Caco-2 (cell line): ENCODE measurements around the gene NDFIP1. TPM values are rescaled to one million over a fixed set of nuclear protein-coding genes. Genes with fewer than 3 reads are reported as not detected.

ENCODE experiments used
- BruUV-seq: library from RNA; stranded (reverse); fragments of 400-500 nt; replicated peaks from 2 replicates; lab custom pipeline; 2021; lab: Mats Ljungman, UMichigan
- CTCF ChIA-PET: fragments of 300-600 bp; sonication (Branson Sonifier 250); formaldehyde crosslinking; loops from one replicate; lab custom pipeline; 2022; ENCODE audit warnings: antibody characterized with exemption; lab: Charles Lee
- POLR2A ChIA-PET: fragments of 300-600 bp; sonication (Branson Sonifier 250); formaldehyde crosslinking; loops from one replicate; lab custom pipeline; 2022; ENCODE audit warnings: antibody characterized with exemption; lab: Charles Lee
- DNase-seq, 2 experiments: peaks; one replicate each; pipeline versions ENCODE4 v3.0.0 to v3.0.0-alpha.2; 2020 to 2022
- H3K27me3 ChIP-seq: replicated peaks from 2 replicates; pipeline ENCODE4 v1.6.0; 2011; ENCODE audit warnings: low read length; ENCODE audit not compliant: control insufficient read depth, insufficient read depth
- H3K36me3 ChIP-seq: 2 replicates; pipeline ENCODE4 v1.5.1; 2011; ENCODE audit warnings: low read length; ENCODE audit not compliant: control insufficient read depth, insufficient read depth
- H3K4me1 ChIP-seq: fragments of 250-450 bp; sonication (Bioruptor Pico); 2 replicates; pipeline ENCODE4 v1.5.1; 2020; ENCODE audit warnings: mild to moderate bottlenecking
- H3K4me3 ChIP-seq: 2 replicates; pipeline ENCODE4 v1.5.1; 2011; ENCODE audit warnings: low read depth, mild to moderate bottlenecking, control low read depth, low read length
- H3K9me3 ChIP-seq: fragments of 250-450 bp; sonication (Bioruptor Pico); 2 replicates; pipeline ENCODE4 v1.5.1; 2020; ENCODE audit warnings: mild to moderate bottlenecking, moderate library complexity
- H3K27ac Mint-ChIP-seq: one replicate; pipeline ENCODE4 v1.8.0; 2022; ENCODE audit warnings: mixed read lengths; ENCODE audit not compliant: unreplicated experiment
- H3K27me3 Mint-ChIP-seq: one replicate; pipeline ENCODE4 v1.8.0; 2022; ENCODE audit warnings: mixed read lengths; ENCODE audit not compliant: insufficient read depth, unreplicated experiment
- H3K36me3 Mint-ChIP-seq: one replicate; pipeline ENCODE4 v1.8.0; 2022; ENCODE audit warnings: mild to moderate bottlenecking, mixed read lengths; ENCODE audit not compliant: insufficient read depth, unreplicated experiment
- H3K4me1 Mint-ChIP-seq: one replicate; pipeline ENCODE4 v1.8.0; 2022; ENCODE audit warnings: low read depth, mixed read lengths; ENCODE audit not compliant: unreplicated experiment
- H3K4me3 Mint-ChIP-seq: one replicate; pipeline ENCODE4 v1.8.0; 2022; ENCODE audit warnings: mild to moderate bottlenecking, moderate library complexity, mixed read lengths; ENCODE audit not compliant: unreplicated experiment
- H3K9me3 Mint-ChIP-seq: one replicate; pipeline ENCODE4 v1.8.0; 2022; ENCODE audit warnings: mixed read lengths; ENCODE audit not compliant: unreplicated experiment
- CTCF ChIP-seq, 2 experiments: fragments of 200-600 bp in 1 of 2; IDR thresholded peaks; 1 replicate in 1 of 2; 2 replicates in 1 of 2; pipeline versions ENCODE4 v1.5.1 to v1.8.0; 2011 to 2022; ENCODE audit warnings: antibody characterized with exemption in 1 of 2, control low read depth in 1 of 2, inconsistent platforms in 1 of 2, low read depth in 1 of 2, low read length in 1 of 2, mild to moderate bottlenecking in 1 of 2, moderate library complexity in 1 of 2; ENCODE audit not compliant: insufficient read depth in 1 of 2, severe bottlenecking in 1 of 2, unreplicated experiment in 1 of 2
- intact Hi-C: fragments of 100-400 bp; cut with micrococcal nuclease; formaldehyde crosslinking; loops from one replicate; pipeline ENCODE4 v1.10.0; 2022; ENCODE audit not compliant: unreplicated experiment
- total RNA-seq: library from RNA; stranded (reverse); gene quantifications from 2 replicates; pipeline ENCODE4 v1.2.3, GENCODE V29; 2022

The NDFIP1 gene
- total RNA-seq, 1 experiment from 2014 or later: 51.6 TPM

- ChIA-PET POLR2A (interaction anchor here (0.6 kb wide), 1 partner anchor 134 kb away, joined by 4 read pairs; no protein-coding TSS in a partner anchor), CTCF (no interaction called here)
- no peaks in the 10 kb centered on the region for H3K4me1 ChIP-seq
- no peak overlapping the region for H3K4me3 ChIP-seq
- Mint-ChIP-seq H3K27me3 (no peaks in the 10 kb centered on the region), H3K4me3 (no peak overlapping the region), H3K36me3 (peaks cover 4% of the 10 kb centered on the region), H3K9me3 (no peaks in the 10 kb centered on the region), H3K4me1 (peaks cover 7% of the 10 kb centered on the region), H3K27ac (no peak overlapping the region)
- no peaks in the 10 kb centered on the region for H3K9me3 ChIP-seq
- no peak for TF ChIP-seq CTCF (IDR thresholded peaks at IDR 0.05; ENCODE audit: insufficient read depth in 1 of 2, low read depth in 1 of 2, low read length in 1 of 2, severe bottlenecking in 1 of 2, unreplicated experiment in 1 of 2)
- H3K36me3 ChIP-seq: no peaks in the 10 kb centered on the region
- no TSS peak for BruUV-seq
- intact Hi-C loops: no loop called here
- DNase-seq: no peak
- H3K27me3 ChIP-seq: no peaks in the 10 kb centered on the region
Measured at GRCh38 chr5:142104491-142104890, 4.1 kb upstream of the NDFIP1 start.

GRCh38 chr5:142106061-142106460, 2.5 kb upstream of the NDFIP1 start:
- Histone ChIP-seq H3K4me3 (no peak overlapping the region), H3K4me1 (peaks cover 10% of the 10 kb centered on the region), H3K9me3 (no peaks in the 10 kb centered on the region), H3K36me3 (no peaks in the 10 kb centered on the region), H3K27me3 (no peaks in the 10 kb centered on the region)
- CTCF ChIA-PET: no interaction called here
- Mint-ChIP-seq H3K36me3 (peaks cover 7% of the 10 kb centered on the region), H3K27me3 (no peaks in the 10 kb centered on the region), H3K4me3 (no peak overlapping the region), H3K4me1 (peaks cover 7% of the 10 kb centered on the region), H3K9me3 (no peaks in the 10 kb centered on the region), H3K27ac (no peak overlapping the region)
- POLR2A ChIA-PET: no interaction called here
- DNase-seq: no peak
- intact Hi-C loops: no loop called here
- no TSS peak for BruUV-seq
- TF ChIP-seq CTCF (IDR thresholded peaks at IDR 0.05; ENCODE audit: insufficient read depth in 1 of 2, low read depth in 1 of 2, low read length in 1 of 2, severe bottlenecking in 1 of 2, unreplicated experiment in 1 of 2): no peak

GRCh38 chr5:142107036-142107735, 1.4 kb upstream of the NDFIP1 start:
- Histone ChIP-seq H3K27me3 (no peaks in the 10 kb centered on the region), H3K4me1 (peaks cover 15% of the 10 kb centered on the region), H3K36me3 (no peaks in the 10 kb centered on the region), H3K9me3 (no peaks in the 10 kb centered on the region), H3K4me3 (no peak overlapping the region)
- no peak overlapping the region for H3K4me3 Mint-ChIP-seq
- BruUV-seq: no TSS peak
- ChIA-PET POLR2A (no interaction called here), CTCF (no interaction called here)
- intact Hi-C loops: no loop called here
- no peak for DNase-seq
- peaks cover 7% of the 10 kb centered on the region for H3K4me1 Mint-ChIP-seq
- H3K36me3 Mint-ChIP-seq: peaks cover 7% of the 10 kb centered on the region
- TF ChIP-seq CTCF (IDR thresholded peaks at IDR 0.05; ENCODE audit: insufficient read depth in 1 of 2, low read depth in 1 of 2, low read length in 1 of 2, severe bottlenecking in 1 of 2, unreplicated experiment in 1 of 2): no peak
- H3K9me3 Mint-ChIP-seq: no peaks in the 10 kb centered on the region
- H3K27me3 Mint-ChIP-seq: no peaks in the 10 kb centered on the region
- no peak overlapping the region for H3K27ac Mint-ChIP-seq
